Prostate gland (tissue), 2 donors: ENCODE measurements around the gene CD27. TPM values are rescaled to one million over a fixed set of nuclear protein-coding genes. Genes with fewer than 3 reads are reported as not detected.
A peak's percentile ranks its signal among the peaks of the same experiment; 100 is the strongest.

Experiments used
- DNase-seq: peaks from one replicate; pipeline ENCODE4 v3.0.0-alpha.2; 2019; ENCODE audit warnings: low spot score
- H3K27ac ChIP-seq, 2 donors: fragments of 200-600 bp; sonication (generic); 2 replicates each; pipeline ENCODE4 v1.5.1; 2017 to 2019
- H3K27me3 ChIP-seq: fragments of 200-600 bp; sonication (generic); replicated peaks from 2 replicates; pipeline ENCODE4 v1.5.1; 2019; ENCODE audit not compliant: insufficient read depth
- H3K36me3 ChIP-seq, 2 donors: fragments of 200-600 bp; sonication (generic); 1 replicate in 1 of 2; 2 replicates in 1 of 2; pipeline versions ENCODE4 v1.5.1 to v1.8.1; 2017 to 2019
- H3K4me1 ChIP-seq: fragments of 200-600 bp; sonication (generic); replicated peaks from 2 replicates; pipeline ENCODE4 v1.5.1; 2019
- H3K4me3 ChIP-seq, 2 donors: fragments of 200-600 bp; sonication (generic); 2 replicates each; pipeline ENCODE4 v1.5.1; 2017 to 2019
- H3K9me3 ChIP-seq: fragments of 200-600 bp; sonication (generic); 2 replicates; pipeline ENCODE4 v1.5.1; 2017
- POLR2A ChIP-seq: fragments of 450-650 bp; IDR thresholded peaks from one replicate; pipeline ENCODE4 v1.6.1; 2016; ENCODE audit warnings: antibody characterized with exemption, mild to moderate bottlenecking
- POLR2AphosphoS5 ChIP-seq: sonication (generic); formaldehyde crosslinking; IDR thresholded peaks from one replicate; pipeline ENCODE4 v1.6.1; 2017; ENCODE audit warnings: antibody characterized with exemption
- WGBS: methylation state at CpG from one replicate; pipeline ENCODE4 v1.1.5; 2018; 5-methylcytosine and 5-hydroxymethylcytosine counted together
- intact Hi-C: fragments of 100-400 bp; cut with DNase I; formaldehyde crosslinking; loops from one replicate; pipeline ENCODE4 v1.14.2; 2022
- total RNA-seq, 2 donors: library from RNA; depleted of rRNA; stranded (reverse); fragments of >200 nt; gene quantifications; one replicate each; pipeline ENCODE4 v1.1.0, GENCODE V29; 2016
- TF ChIP-seq, protein P1 (sequence below), 4 experiments: fragments of 200-600 bp in 2 of 4; fragments of 450-650 bp in 2 of 4; sonication (generic) in 2 of 4; IDR thresholded peaks; 1 replicate in 3 of 4; 2 replicates in 1 of 4; pipeline ENCODE4 v1.5.1; 2016 to 2019; ENCODE audit warnings: antibody characterized with exemption in 4 of 4, mild to moderate bottlenecking in 2 of 4, moderate library complexity in 2 of 4

The CD27 gene
- total RNA-seq, 2 donors from 2014 or later, result 1.5 to 2.5 TPM

DNA sequence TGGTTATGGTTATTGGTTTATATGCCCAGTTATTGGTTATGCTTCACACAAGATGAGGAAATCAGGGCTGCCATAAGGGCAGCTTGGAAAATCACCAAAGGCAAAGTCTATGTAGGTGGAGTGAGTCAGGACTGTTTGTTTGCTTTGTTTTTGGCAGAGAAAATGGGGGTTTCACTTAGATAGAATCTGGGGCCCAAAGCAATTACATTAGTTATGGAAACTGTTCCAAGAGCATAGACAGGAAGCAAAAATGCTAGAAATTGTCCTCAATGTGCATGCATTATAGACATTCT, 23.5 kb downstream of the CD27 start:
- no peak overlapping the region for H3K4me3 ChIP-seq
- intact Hi-C loops, result no loop called here
- H3K27ac ChIP-seq, result no peak overlapping the region
- peaks cover 0 to 5% of the 10 kb centered on the region in 2 donors for H3K36me3 ChIP-seq
- peaks cover 3% of the 10 kb centered on the region for H3K4me1 ChIP-seq
- DNase-seq, result no peak
- H3K9me3 ChIP-seq, result no peaks in the 10 kb centered on the region
- TF ChIP-seq POLR2AphosphoS5, result no peak
- no peak for TF ChIP-seq POLR2A
- TF ChIP-seq, protein P1, sequence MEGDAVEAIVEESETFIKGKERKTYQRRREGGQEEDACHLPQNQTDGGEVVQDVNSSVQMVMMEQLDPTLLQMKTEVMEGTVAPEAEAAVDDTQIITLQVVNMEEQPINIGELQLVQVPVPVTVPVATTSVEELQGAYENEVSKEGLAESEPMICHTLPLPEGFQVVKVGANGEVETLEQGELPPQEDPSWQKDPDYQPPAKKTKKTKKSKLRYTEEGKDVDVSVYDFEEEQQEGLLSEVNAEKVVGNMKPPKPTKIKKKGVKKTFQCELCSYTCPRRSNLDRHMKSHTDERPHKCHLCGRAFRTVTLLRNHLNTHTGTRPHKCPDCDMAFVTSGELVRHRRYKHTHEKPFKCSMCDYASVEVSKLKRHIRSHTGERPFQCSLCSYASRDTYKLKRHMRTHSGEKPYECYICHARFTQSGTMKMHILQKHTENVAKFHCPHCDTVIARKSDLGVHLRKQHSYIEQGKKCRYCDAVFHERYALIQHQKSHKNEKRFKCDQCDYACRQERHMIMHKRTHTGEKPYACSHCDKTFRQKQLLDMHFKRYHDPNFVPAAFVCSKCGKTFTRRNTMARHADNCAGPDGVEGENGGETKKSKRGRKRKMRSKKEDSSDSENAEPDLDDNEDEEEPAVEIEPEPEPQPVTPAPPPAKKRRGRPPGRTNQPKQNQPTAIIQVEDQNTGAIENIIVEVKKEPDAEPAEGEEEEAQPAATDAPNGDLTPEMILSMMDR (IDR thresholded peaks at IDR 0.05), result no peak
- no peaks in the 10 kb centered on the region for H3K27me3 ChIP-seq

DNA sequence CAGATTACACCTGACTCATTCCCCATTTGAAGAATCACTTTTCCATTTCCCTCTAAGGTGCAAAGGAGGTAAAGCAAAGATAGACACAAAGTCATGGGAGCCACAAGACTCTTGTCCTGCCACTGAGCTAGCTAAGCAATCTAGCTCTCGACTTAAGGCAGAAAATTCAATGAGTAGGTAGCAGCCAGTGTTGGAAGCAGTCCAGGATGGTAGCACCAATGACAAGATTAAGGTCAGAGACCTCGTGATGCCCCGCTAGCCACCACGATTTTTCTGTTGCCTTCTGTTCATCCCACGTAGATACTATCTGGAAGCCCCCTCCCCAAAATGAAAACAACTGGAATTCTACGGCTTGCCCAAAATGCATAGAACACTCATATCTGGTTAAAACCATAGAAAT, 24.3 kb downstream of the CD27 start:
- Histone ChIP-seq H3K36me3 (no peaks in the 10 kb centered on the region), H3K27me3 (no peaks in the 10 kb centered on the region), H3K4me3 (peak overlapping the region in 1 of 2 donors; percentile 86), H3K4me1 (peaks cover 3% of the 10 kb centered on the region), H3K27ac (no peak overlapping the region), H3K9me3 (no peaks in the 10 kb centered on the region)
- TF ChIP-seq POLR2A (no peak), POLR2AphosphoS5 (no peak)
- TF ChIP-seq, protein P1 (IDR thresholded peaks at IDR 0.05), result no peak
- intact Hi-C loops, result no loop called here
- no peak for DNase-seq
- 75% methylated on average over 6 of the region's 6 CpGs for WGBS

DNA sequence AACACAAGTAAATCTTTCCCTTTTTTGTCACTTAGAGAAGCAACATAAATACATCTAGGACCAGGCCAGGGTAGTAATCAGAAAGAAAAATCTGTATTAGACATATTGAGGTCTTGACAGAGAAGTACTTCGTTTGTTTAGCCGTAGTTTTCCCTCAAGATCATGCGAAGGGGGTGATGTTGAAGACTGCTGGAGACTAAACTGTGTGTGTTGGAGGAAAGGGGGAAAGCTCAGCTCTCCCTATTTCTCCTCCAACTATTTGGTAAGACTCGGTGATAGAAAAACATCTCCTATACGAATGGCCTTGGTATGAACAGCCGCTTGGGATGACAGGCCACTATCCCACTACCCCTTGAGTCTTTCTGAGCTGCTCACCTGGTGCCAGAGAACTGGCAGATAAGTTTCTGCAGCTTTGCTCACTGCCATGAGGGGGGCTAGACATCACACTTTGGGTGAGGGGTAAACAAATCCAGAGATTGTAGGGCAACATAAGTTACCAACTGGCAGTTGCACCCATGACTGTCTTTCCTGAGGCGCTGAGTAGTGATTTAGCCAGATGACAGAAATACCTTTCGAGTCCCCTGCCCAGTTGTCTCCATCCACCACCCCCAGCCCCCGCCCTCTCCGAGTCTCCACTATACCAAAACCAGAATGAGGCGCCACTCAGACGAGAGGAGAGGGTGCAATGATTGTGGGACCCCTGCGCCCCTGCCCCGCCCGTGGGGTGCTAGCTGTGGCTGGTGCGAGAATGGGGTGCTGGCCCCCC, 25.0 kb downstream of the CD27 start:
- H3K9me3 ChIP-seq, result no peaks in the 10 kb centered on the region
- WGBS, result 12% methylated on average over 16 of the region's 16 CpGs
- intact Hi-C loops, result loop anchor here (2.0 to 5.0 kb wide), 2 partner anchors 83 to 143 kb away; no protein-coding TSS in a partner anchor
- peaks cover 3% of the 10 kb centered on the region for H3K4me1 ChIP-seq
- H3K27ac ChIP-seq, result peak overlapping the region; percentile 84 to 87
- DNase-seq, result no peak
- TF ChIP-seq, protein P1 (IDR thresholded peaks at IDR 0.05), result no peak
- no peak for TF ChIP-seq POLR2A
- TF ChIP-seq POLR2AphosphoS5, result no peak
- no peaks in the 10 kb centered on the region for H3K36me3 ChIP-seq
- H3K4me3 ChIP-seq, result peak overlapping the region; percentile 57 to 86
- no peaks in the 10 kb centered on the region for H3K27me3 ChIP-seq

DNA sequence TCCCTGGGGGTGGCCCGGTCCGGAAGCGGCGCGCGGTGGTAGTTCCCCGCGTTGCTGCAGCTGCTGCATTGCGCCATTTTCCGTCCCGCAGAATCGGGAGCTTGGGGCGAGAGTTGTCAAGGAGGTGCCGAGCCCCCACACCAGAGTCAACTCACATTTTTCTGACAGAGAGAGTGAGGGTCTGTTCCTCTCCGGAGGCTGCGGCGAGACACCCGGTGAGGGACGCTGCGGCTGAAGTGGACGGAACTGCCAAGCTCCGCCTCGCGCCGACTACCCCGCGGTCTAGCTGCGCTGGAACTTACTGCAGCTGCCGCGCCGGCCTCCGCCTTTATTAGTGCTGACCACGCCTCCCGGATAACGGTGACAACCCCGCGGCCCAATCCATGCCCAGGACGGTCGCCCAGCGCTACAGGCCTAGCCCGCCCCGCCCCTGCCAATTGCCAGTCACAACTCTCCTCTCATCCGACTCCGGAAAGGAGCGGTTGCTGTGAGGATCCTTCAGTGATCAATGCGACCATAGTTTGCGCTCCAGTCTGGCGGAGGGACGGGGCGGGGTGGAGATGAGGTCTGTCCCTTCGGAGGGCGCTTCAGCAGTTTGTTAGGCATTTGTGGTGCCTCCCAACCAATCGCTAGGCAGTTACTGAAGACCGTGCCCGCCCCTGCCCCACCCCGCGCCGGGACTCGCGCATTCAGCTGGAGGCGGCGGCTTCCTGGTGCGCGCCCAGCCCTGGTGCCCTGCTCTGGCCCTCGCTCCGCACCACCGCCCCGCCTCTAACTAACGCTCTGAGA, 25.8 kb downstream of the CD27 start, which contains the start of gene VAMP1:
VAMP1 (minus strand) TSS at position 303 of the 789 bp plus-strand sequence; CDS start at position 157, 146 bp downstream.
- peaks cover 3% of the 10 kb centered on the region for H3K4me1 ChIP-seq

More for the DNA sequence above, 25.8 kb downstream of the CD27 start, which contains the start of gene VAMP1:
- intact Hi-C loops, result loop anchor here (1.0 to 5.0 kb wide), 3 partner anchors 65 to 144 kb away; no protein-coding TSS in a partner anchor
- Histone ChIP-seq H3K27ac (peak within 1 kb of the TSS; percentile 84 to 87), H3K4me3 (peak within 1 kb of the TSS; percentile 57 to 86), H3K9me3 (no peaks in the 10 kb centered on the region), H3K27me3 (no peaks in the 10 kb centered on the region), H3K36me3 (no peaks in the 10 kb centered on the region)
- under 1% methylated on average over 69 of the region's 69 CpGs for WGBS
- DNase-seq, result peak; percentile 98
- TF ChIP-seq POLR2A (peak; percentile 99), POLR2AphosphoS5 (peak; percentile 96)
- TF ChIP-seq, protein P1 (IDR thresholded peaks at IDR 0.05), result peak in 2 of 4 experiments; percentile 29 to 42
